AG09309 (cell line): ENCODE data around the gene CNIH2.

ENCODE experiments used
- DNase-seq: peaks from one replicate; pipeline ENCODE4 v3.0.0-alpha.2; 2010; ENCODE audit warnings: low read depth
- H3K4me3 ChIP-seq: 2 replicates; pipeline ENCODE4 v1.5.1; 2011; ENCODE audit warnings: mild to moderate bottlenecking, low read depth, low read length, moderate library complexity; ENCODE audit not compliant: control insufficient read depth
- CTCF ChIP-seq: IDR thresholded peaks from 2 replicates; pipeline ENCODE4 v1.5.1; 2011; ENCODE audit warnings: mild to moderate bottlenecking, low read depth, low read length, inconsistent platforms; ENCODE audit not compliant: insufficient read depth, control insufficient read depth; ENCODE audit errors: missing control alignments

The CNIH2 gene

GRCh38 chr11:66329165-66329673 lies 51.2 kb downstream of the CNIH2 start:
- no peak for DNase-seq
- TF ChIP-seq CTCF: no peak
- H3K4me3 ChIP-seq: no peak overlapping the region

GRCh38 chr11:66330931-66331330 lies 53.0 kb downstream of the CNIH2 start:
- H3K4me3 ChIP-seq: no peak overlapping the region
- DNase-seq: no peak
- no peak for TF ChIP-seq CTCF

- TF ChIP-seq CTCF: no peak
Measured at GRCh38 chr11:66331542-66332370, 53.8 kb downstream of the CNIH2 start.

GRCh38 chr11:66332371-66333219 lies 54.6 kb downstream of the CNIH2 start:
- no peak for DNase-seq

More at GRCh38 chr11:66331542-66332370, 53.8 kb downstream of the CNIH2 start:
- no peak overlapping the region for H3K4me3 ChIP-seq
- no peak for DNase-seq

GRCh38 chr11:66333220-66333877 lies 55.4 kb downstream of the CNIH2 start:
- TF ChIP-seq CTCF: no peak
- no peak for DNase-seq
- H3K4me3 ChIP-seq: no peak overlapping the region

More at GRCh38 chr11:66332371-66333219, 54.6 kb downstream of the CNIH2 start:
- no peak overlapping the region for H3K4me3 ChIP-seq
- no peak for TF ChIP-seq CTCF
